GM12878 (cell line): ENCODE results near the gene GABBR1. TPM values are rescaled to one million over a fixed set of nuclear protein-coding genes. Genes with fewer than 3 reads are reported as not detected.

Experiments used
- EGR1 ChIP-seq, 2 experiments: IDR thresholded peaks; 1 replicate in 1 of 2; 2 replicates in 1 of 2; pipeline ENCODE4 v1.6.1; 2011 to 2012; ENCODE audit warnings: low read depth in 2 of 2, low read length in 2 of 2, borderline replicate concordance in 1 of 2, mild to moderate bottlenecking in 1 of 2, moderate library complexity in 1 of 2
- GATAD2B ChIP-seq: fragments of 450-650 bp; conservative IDR thresholded peaks from 2 replicates; pipeline ENCODE4 v1.6.1; 2017; ENCODE audit warnings: low read depth, mild to moderate bottlenecking, moderate library complexity
- HCFC1 ChIP-seq: fragments of 150-350 bp; IDR thresholded peaks from 2 replicates; pipeline ENCODE4 v1.6.1; 2014; ENCODE audit warnings: low read length
- HDAC6 ChIP-seq: fragments of 200-600 bp; sonication (generic); IDR thresholded peaks from one replicate; pipeline ENCODE4 v1.8.0; 2017; ENCODE audit warnings: antibody characterized with exemption; ENCODE audit not compliant: unreplicated experiment
- IKZF2 ChIP-seq, 2 experiments: fragments of 450-650 bp; IDR thresholded peaks; 2 replicates each; pipeline ENCODE4 v1.6.1; 2017; ENCODE audit warnings: mild to moderate bottlenecking in 2 of 2, moderate library complexity in 2 of 2
- JUNB ChIP-seq: IDR thresholded peaks from 2 replicates; pipeline ENCODE4 v1.6.1; 2016; ENCODE audit warnings: antibody characterized with exemption, mild to moderate bottlenecking
- MEF2A ChIP-seq: IDR thresholded peaks from 2 replicates; pipeline ENCODE4 v1.6.1; 2011; ENCODE audit warnings: low read depth, mild to moderate bottlenecking, low read length, moderate library complexity; ENCODE audit not compliant: insufficient read depth
- MEF2B ChIP-seq: fragments of 450-650 bp; IDR thresholded peaks from 2 replicates; pipeline ENCODE4 v1.6.1; 2018; ENCODE audit warnings: mild to moderate bottlenecking, moderate library complexity; ENCODE audit not compliant: partially characterized antibody, poor library complexity, severe bottlenecking
- MXI1 ChIP-seq: fragments of 150-350 bp; IDR thresholded peaks from 2 replicates; pipeline ENCODE4 v1.6.1; 2011; ENCODE audit warnings: low read depth, mild to moderate bottlenecking, inconsistent platforms, low read length, improper control_type of control experiment
- NFIC ChIP-seq: IDR thresholded peaks from 2 replicates; pipeline ENCODE4 v1.6.1; 2012; ENCODE audit warnings: low read depth, mild to moderate bottlenecking, inconsistent platforms, low read length, moderate library complexity
- NFYA ChIP-seq: IDR thresholded peaks from 2 replicates; pipeline ENCODE4 v1.6.1; 2011; ENCODE audit warnings: low read depth, mild to moderate bottlenecking, low read length, improper control_type of control experiment, borderline replicate concordance
- NR2F1 ChIP-seq: fragments of 450-650 bp; conservative IDR thresholded peaks from 2 replicates; pipeline ENCODE4 v1.6.1; 2017; ENCODE audit warnings: mild to moderate bottlenecking
- RAD51 ChIP-seq: fragments of 450-650 bp; IDR thresholded peaks from 2 replicates; pipeline ENCODE4 v1.6.1; 2016; ENCODE audit warnings: moderate library complexity, mild to moderate bottlenecking, inconsistent platforms
- SMARCA5 ChIP-seq: fragments of 450-650 bp; IDR thresholded peaks from 2 replicates; pipeline ENCODE4 v1.6.1; 2017; ENCODE audit warnings: mild to moderate bottlenecking
- SP1 ChIP-seq: IDR thresholded peaks from one replicate; pipeline ENCODE4 v1.6.1; 2011; ENCODE audit warnings: low read depth, low read length
- SREBF2 ChIP-seq: IDR thresholded peaks from 2 replicates; pipeline ENCODE4 v1.6.1; 2012; ENCODE audit warnings: mild to moderate bottlenecking, low read length
- ZNF274 ChIP-seq: IDR thresholded peaks from one replicate; pipeline ENCODE4 v1.8.0; 2011; ENCODE audit not compliant: insufficient read length, insufficient read depth
- polyA plus RNA-seq, 11 experiments: library from polyadenylated mRNA; depleted of rRNA in 4 of 11; unstranded in 6 of 11; stranded (reverse) in 5 of 11; fragments of >200 nt; fragmentation: Nextera tagmentation in 4 of 11; fragmentation: Illumina TruSeq in 1 of 11; extraction: Ambion mirVana in 4 of 11; extraction: Trizol in 1 of 11; gene quantifications; 1 replicate in 1 of 11; 2 replicates in 10 of 11; pipeline versions ENCODE4 v1.2.1 to v1.2.3, GENCODE V29; 2011 to 2016; ENCODE audit warnings: inconsistent platforms in 2 of 11, missing spikeins in 2 of 11, low read depth in 1 of 11
- total RNA-seq, 4 experiments: library from RNA; depleted of rRNA in 3 of 4; stranded (reverse); fragments of >200 nt in 3 of 4; fragmentation: Illumina TruSeq in 1 of 4; extraction: Trizol in 1 of 4; gene quantifications; 2 replicates each; pipeline versions ENCODE4 v1.2.1 to v1.2.3, GENCODE V29; 2013 to 2021
- TF ChIP-seq, protein P1 (sequence below): fragments of 450-650 bp; IDR thresholded peaks from 2 replicates; pipeline ENCODE4 v1.6.1; 2018; ENCODE audit warnings: borderline replicate concordance, mild to moderate bottlenecking; ENCODE audit not compliant: partially characterized antibody
- TF ChIP-seq, protein P2 (sequence below): fragments of 150-350 bp; IDR thresholded peaks from 2 replicates; pipeline ENCODE4 v1.6.1; 2016; ENCODE audit warnings: low read depth, low read length
- TF ChIP-seq, protein P3 (sequence below): fragments of 150-350 bp; IDR thresholded peaks from 2 replicates; pipeline ENCODE4 v1.6.1; 2014; ENCODE audit warnings: mild to moderate bottlenecking, low read depth, low read length
- TF ChIP-seq, protein P4 (sequence below): fragments of 450-650 bp; IDR thresholded peaks from 2 replicates; pipeline ENCODE4 v1.6.1; 2016; ENCODE audit warnings: mild to moderate bottlenecking

Gene GABBR1
- total and polyA plus RNA-seq, 10 of the 15 experiments (the other 5 are each of a cell fraction or from before 2014, with no cell fraction given): 0.11 to 5.2 (median 1.0) TPM

DNA sequence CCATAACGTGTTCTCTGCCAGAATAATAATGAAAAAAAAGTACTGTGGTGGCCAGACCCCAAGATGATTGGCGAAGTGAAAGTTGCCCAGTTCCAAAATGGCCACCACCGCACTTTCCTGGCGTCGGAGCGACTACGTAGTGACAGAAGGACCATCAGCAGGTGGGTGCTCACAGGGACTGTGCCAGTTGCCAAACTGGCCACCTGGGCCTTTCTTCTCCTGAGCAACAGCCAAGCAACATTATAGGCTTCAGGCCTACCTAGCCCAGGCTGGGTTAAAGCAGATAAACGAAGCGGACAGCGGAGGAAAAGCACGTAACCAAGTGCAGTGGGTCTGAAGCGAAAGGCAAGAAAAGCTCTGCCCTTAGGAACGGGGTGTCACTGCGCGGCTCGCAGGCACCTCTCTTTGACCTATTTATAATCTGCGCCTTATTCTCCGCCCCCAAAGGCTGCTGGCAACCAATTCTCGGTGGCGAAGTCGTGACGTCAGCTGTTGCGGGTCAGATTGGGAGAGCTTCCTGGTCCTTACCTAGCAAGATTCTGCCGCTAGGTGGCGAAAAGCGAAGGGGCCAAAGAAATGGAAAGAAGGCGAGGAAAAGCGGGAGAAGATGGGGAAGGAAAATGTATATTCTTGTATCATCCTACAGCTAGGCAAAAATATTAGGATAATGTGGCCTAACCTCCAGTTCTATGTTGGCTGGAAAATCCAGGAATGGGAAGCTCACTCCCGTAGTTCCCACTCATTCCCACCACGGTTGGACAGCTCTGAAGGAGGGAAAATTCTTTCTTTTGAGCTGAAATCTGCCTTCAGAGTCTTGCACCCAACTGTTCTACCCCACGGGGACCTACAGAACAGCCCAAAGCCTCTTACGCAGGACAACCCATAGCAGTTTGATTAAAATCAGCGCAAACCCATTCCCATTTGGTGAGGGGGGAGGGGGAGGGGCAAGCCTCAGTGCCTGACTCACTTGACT is 17.0 kb upstream of the GABBR1 start (continued):
- TF ChIP-seq, protein P1, sequence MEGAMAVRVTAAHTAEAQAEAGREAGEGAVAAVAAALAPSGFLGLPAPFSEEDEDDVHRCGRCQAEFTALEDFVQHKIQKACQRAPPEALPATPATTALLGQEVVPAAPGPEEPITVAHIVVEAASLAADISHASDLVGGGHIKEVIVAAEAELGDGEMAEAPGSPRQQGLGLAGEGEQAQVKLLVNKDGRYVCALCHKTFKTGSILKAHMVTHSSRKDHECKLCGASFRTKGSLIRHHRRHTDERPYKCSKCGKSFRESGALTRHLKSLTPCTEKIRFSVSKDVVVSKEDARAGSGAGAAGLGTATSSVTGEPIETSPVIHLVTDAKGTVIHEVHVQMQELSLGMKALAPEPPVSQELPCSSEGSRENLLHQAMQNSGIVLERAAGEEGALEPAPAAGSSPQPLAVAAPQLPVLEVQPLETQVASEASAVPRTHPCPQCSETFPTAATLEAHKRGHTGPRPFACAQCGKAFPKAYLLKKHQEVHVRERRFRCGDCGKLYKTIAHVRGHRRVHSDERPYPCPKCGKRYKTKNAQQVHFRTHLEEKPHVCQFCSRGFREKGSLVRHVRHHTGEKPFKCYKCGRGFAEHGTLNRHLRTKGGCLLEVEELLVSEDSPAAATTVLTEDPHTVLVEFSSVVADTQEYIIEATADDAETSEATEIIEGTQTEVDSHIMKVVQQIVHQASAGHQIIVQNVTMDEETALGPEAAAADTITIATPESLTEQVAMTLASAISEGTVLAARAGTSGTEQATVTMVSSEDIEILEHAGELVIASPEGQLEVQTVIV: peak; percentile 27
- no peak for TF ChIP-seq MEF2A
- peak; percentile 93 to 94 for TF ChIP-seq IKZF2 (IDR thresholded peaks at IDR 0.05)
- no peak for TF ChIP-seq JUNB
- TF ChIP-seq NFIC: no peak
- no peak for TF ChIP-seq HDAC6
- TF ChIP-seq, protein P2, sequence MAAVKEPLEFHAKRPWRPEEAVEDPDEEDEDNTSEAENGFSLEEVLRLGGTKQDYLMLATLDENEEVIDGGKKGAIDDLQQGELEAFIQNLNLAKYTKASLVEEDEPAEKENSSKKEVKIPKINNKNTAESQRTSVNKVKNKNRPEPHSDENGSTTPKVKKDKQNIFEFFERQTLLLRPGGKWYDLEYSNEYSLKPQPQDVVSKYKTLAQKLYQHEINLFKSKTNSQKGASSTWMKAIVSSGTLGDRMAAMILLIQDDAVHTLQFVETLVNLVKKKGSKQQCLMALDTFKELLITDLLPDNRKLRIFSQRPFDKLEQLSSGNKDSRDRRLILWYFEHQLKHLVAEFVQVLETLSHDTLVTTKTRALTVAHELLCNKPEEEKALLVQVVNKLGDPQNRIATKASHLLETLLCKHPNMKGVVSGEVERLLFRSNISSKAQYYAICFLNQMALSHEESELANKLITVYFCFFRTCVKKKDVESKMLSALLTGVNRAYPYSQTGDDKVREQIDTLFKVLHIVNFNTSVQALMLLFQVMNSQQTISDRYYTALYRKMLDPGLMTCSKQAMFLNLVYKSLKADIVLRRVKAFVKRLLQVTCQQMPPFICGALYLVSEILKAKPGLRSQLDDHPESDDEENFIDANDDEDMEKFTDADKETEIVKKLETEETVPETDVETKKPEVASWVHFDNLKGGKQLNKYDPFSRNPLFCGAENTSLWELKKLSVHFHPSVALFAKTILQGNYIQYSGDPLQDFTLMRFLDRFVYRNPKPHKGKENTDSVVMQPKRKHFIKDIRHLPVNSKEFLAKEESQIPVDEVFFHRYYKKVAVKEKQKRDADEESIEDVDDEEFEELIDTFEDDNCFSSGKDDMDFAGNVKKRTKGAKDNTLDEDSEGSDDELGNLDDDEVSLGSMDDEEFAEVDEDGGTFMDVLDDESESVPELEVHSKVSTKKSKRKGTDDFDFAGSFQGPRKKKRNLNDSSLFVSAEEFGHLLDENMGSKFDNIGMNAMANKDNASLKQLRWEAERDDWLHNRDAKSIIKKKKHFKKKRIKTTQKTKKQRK: no peak
- peak; percentile 43; the same call in 1 of the 2 replicates for TF ChIP-seq GATAD2B
- TF ChIP-seq NFYA: no peak; the same call in 1 of the 2 replicates
- no peak for TF ChIP-seq ZNF274
- TF ChIP-seq, protein P3, sequence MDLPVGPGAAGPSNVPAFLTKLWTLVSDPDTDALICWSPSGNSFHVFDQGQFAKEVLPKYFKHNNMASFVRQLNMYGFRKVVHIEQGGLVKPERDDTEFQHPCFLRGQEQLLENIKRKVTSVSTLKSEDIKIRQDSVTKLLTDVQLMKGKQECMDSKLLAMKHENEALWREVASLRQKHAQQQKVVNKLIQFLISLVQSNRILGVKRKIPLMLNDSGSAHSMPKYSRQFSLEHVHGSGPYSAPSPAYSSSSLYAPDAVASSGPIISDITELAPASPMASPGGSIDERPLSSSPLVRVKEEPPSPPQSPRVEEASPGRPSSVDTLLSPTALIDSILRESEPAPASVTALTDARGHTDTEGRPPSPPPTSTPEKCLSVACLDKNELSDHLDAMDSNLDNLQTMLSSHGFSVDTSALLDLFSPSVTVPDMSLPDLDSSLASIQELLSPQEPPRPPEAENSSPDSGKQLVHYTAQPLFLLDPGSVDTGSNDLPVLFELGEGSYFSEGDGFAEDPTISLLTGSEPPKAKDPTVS: no peak
- no peak for TF ChIP-seq SMARCA5
- TF ChIP-seq MEF2B: peak; percentile 41
- TF ChIP-seq MXI1: no peak
- no peak for TF ChIP-seq EGR1 (IDR thresholded peaks at IDR 0.05; ENCODE audit: borderline replicate concordance in 1 of 2, low read depth in 2 of 2, low read length in 2 of 2)
- peak; percentile 58 for TF ChIP-seq HCFC1
- 0 out of 2 replicates have a peak, but pooled peaks have one; percentile 15 for TF ChIP-seq RAD51
- TF ChIP-seq SP1: peak; percentile 42
- TF ChIP-seq SREBF2: 0 out of 2 replicates have a peak, but pooled peaks have one; percentile 10
- 0 out of 2 replicates have a peak, but pooled peaks have one; percentile 34 for TF ChIP-seq NR2F1
- TF ChIP-seq, protein P4, sequence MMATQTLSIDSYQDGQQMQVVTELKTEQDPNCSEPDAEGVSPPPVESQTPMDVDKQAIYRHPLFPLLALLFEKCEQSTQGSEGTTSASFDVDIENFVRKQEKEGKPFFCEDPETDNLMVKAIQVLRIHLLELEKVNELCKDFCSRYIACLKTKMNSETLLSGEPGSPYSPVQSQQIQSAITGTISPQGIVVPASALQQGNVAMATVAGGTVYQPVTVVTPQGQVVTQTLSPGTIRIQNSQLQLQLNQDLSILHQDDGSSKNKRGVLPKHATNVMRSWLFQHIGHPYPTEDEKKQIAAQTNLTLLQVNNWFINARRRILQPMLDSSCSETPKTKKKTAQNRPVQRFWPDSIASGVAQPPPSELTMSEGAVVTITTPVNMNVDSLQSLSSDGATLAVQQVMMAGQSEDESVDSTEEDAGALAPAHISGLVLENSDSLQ: peak; percentile 58; the same call in 1 of the 2 replicates
